ENCODE data around the gene AGER. TPM values are rescaled to one million over a fixed set of nuclear protein-coding genes. Genes with fewer than 3 reads are reported as not detected.
A peak's percentile ranks its signal among the peaks of the same experiment; 100 is the strongest.

The AGER gene
- total and polyA plus RNA-seq, 2 experiments from 2014 or later: 4.8 to 13.5 TPM

GRCh38 chr6:32192608-32193039 lies 8.6 kb upstream of the AGER start, which contains the start of gene GPSM3:
GPSM3 (minus strand) TSS chr6:32192643; CDS start chr6:32192513, 130 bp downstream.
- Histone ChIP-seq H3K4me1 (ENCODE audit: low read depth) (peaks cover 4% of the 10 kb centered on the region), H3K27me3 (no peaks in the 10 kb centered on the region), H3K9me3 (ENCODE audit: low read depth) (no peaks in the 10 kb centered on the region), H3K4me3 (no peak within 1 kb of the TSS), H3K27ac (peak within 1 kb of the TSS; percentile 97), H3K36me3 (peaks cover 2% of the 10 kb centered on the region)
- DNase-seq (ENCODE audit: low read depth in 1 of 2, low spot score in 1 of 2): peak in 1 of 2 donors; percentile 70
- TF ChIP-seq CTCF (IDR thresholded peaks at IDR 0.05; ENCODE audit: low read depth, low read length): no peak

GRCh38 chr6:32191696-32192607 lies 7.9 kb upstream of the AGER start:
- no peak for DNase-seq (ENCODE audit: low read depth in 1 of 2, low spot score in 1 of 2)
- Histone ChIP-seq H3K27ac (peak overlapping the region; percentile 97), H3K4me3 (no peak overlapping the region), H3K27me3 (no peaks in the 10 kb centered on the region), H3K4me1 (ENCODE audit: low read depth) (peaks cover 4% of the 10 kb centered on the region), H3K9me3 (ENCODE audit: low read depth) (no peaks in the 10 kb centered on the region), H3K36me3 (peaks cover 8% of the 10 kb centered on the region)
- no peak for TF ChIP-seq CTCF (IDR thresholded peaks at IDR 0.05; ENCODE audit: low read depth, low read length)

- Histone ChIP-seq H3K27ac (peak overlapping the region; percentile 97), H3K4me1 (ENCODE audit: low read depth) (peaks cover 4% of the 10 kb centered on the region), H3K27me3 (no peaks in the 10 kb centered on the region)
These were observed 7.0 kb upstream of the AGER start for GRCh38 chr6:32190911-32191677.

GRCh38 chr6:32190054-32190851 lies 6.2 kb upstream of the AGER start, which contains the start of gene PBX2:
PBX2 (minus strand) TSS chr6:32190202; CDS start chr6:32189915, 287 bp downstream.
- Histone ChIP-seq H3K4me1 (ENCODE audit: low read depth) (peaks cover 4% of the 10 kb centered on the region), H3K9me3 (ENCODE audit: low read depth) (no peaks in the 10 kb centered on the region), H3K27ac (peak within 1 kb of the TSS; percentile 97), H3K36me3 (peaks cover 15% of the 10 kb centered on the region), H3K27me3 (no peaks in the 10 kb centered on the region), H3K4me3 (peak within 1 kb of the TSS; percentile 80)
- peak; percentile 90 to 95 for DNase-seq (ENCODE audit: low read depth in 1 of 2, low spot score in 1 of 2)
- TF ChIP-seq CTCF (IDR thresholded peaks at IDR 0.05; ENCODE audit: low read depth, low read length): no peak

More at GRCh38 chr6:32190911-32191677, 7.0 kb upstream of the AGER start:
- Histone ChIP-seq H3K36me3 (peaks cover 15% of the 10 kb centered on the region), H3K9me3 (ENCODE audit: low read depth) (no peaks in the 10 kb centered on the region), H3K4me3 (peak overlapping the region; percentile 80)
- no peak for DNase-seq (ENCODE audit: low read depth in 1 of 2, low spot score in 1 of 2)
- TF ChIP-seq CTCF (IDR thresholded peaks at IDR 0.05; ENCODE audit: low read depth, low read length): no peak

GRCh38 chr6:32189742-32190053 lies 5.6 kb upstream of the AGER start:
- H3K36me3 ChIP-seq: peaks cover 15% of the 10 kb centered on the region
- H3K4me1 ChIP-seq (ENCODE audit: low read depth): peaks cover 4% of the 10 kb centered on the region
- H3K9me3 ChIP-seq (ENCODE audit: low read depth): no peaks in the 10 kb centered on the region
- H3K4me3 ChIP-seq: peak overlapping the region; percentile 80
- no peak for TF ChIP-seq CTCF (IDR thresholded peaks at IDR 0.05; ENCODE audit: low read depth, low read length)
- DNase-seq (ENCODE audit: low read depth in 1 of 2, low spot score in 1 of 2): no peak
- no peaks in the 10 kb centered on the region for H3K27me3 ChIP-seq
- H3K27ac ChIP-seq: peak overlapping the region; percentile 97

Data from cardiac muscle cell (in vitro differentiated cells and primary cell).